ENCODE data around the gene SLC4A7.
"Not testable (repeated sequence)": the region's sequence is repeated elsewhere in the genome, so short reads cannot be mapped to it uniquely, and the experiment has no call there.

The SLC4A7 gene

DNA sequence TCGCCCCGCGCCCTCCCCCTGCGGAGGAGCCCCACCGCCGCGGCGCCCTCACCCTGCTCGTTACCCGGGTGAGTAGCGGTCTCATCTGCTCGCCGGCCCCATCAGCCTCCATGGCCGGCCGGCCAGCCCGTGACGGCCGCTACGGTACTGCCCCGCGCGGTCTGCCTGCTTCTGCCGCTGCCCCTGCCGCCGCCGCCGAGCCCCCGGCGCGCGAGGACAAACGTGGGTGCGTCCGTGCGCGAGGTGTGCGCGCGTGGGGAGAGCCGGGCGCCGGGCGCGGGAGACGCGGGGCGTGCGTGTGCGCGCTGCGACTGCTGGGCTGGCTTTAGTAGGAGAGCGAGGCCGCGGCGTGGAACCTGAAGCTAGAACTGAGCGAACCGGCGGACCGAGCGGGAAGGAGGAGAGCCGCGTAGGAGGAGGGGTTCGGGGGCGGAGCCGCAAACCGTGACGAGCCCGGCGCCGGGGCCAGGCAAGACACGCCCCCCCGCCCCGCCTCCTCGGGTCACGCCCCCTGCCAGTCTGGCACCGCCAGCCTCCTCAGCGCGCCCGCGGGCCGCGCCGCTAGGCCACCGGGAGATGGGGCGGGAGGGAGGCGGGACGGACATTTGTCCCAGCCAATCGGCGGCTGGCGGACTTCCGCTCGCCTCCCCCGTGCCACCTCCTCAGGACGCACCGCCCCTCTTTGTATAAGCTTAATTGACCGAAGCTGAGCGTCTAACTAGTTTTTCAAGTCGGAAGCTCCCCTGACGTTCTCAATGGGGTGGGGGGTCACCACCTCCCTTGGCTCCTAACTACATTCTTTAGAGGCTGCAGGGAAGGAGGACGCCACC is at the start of gene SLC4A7:
SLC4A7 (minus strand) TSS at position 370 of the 830 bp plus-strand sequence; CDS start at position 112, 258 bp downstream.
- DNase-seq, result peak; percentile 97

DNA sequence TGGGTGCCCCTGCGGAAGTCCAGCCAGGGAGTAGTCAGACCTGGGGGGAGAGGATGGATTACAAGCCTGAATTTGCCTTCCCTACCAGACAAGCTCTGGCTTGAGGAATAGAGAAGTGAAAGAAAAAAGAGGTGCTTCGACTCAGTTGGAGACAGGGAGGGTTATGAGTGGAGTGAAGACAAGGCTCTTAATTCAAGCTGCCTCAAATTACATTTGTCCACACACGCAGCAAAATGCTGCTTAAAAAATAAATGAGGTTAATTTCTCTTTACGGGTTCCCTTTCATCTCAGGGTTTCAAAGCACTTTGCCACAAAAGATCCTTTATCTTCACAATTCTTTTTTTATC is 49.0 kb upstream of the SLC4A7 start:
- no peak for DNase-seq

DNA sequence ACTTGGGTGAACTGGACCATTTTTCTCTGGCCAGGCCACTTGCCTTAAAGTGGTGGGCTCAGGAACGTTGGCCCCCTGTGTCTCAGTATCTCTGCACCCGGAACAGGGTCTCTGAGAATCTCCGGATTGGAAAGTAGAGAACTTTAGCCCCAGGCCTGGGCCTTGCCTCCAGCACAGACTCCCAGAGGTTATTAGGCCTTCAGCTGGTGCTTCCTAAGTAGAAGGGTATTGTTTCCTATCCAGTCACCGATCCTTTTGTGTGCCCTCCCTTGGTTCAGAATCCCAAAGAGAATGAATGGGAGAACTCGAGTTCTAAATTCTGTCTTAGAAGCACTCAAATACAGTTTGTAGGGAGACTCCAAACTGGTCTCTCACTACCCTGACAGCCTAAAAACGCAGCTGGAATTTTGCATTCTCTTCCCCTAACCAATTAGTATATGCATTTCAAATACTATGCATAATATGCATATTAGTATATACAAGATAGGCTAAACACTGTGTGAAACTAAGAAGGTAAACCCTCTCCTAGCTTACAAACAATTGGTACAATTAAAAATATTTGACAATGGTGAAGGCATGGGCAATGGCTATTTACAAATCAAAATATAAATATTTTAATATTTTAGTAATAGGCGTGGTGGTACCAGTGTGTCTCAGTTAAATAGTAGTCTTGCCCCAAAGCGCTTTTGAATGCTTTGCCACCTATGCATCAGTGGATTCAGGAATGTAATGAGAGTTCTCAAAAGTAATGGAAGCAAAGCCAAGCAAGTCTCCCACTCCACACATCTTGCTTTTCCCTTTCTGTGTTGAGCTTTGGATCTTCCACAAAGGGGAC is 48.5 kb upstream of the SLC4A7 start:
- no peak for DNase-seq

DNA sequence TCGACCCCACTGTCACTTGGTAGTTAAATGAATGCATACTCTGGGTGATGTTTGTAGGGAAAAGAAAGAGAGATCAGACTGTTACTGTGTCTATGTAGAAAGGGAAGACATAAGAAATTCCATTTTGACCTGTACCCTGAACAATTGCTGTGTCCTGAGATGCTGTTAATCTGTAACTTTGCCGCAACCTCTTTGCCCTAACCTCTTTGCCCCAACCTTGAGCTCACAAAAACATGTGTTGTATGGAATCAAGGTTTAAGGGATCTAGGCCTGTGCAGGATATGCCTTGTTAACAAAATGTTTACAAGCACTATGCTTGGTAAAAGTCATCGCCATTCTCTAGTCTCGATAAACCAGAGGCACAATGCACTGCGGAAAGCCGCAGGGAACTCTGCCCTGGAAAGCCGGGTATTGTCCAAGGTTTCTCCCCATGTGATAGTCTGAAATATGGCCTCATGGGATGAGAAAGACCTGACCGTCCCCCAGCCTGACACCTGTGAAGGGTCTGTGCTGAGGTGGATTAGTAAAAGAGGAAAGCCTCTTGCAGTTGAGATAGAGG is 47.1 kb upstream of the SLC4A7 start:
- DNase-seq, result not testable (repeated sequence)

DNA sequence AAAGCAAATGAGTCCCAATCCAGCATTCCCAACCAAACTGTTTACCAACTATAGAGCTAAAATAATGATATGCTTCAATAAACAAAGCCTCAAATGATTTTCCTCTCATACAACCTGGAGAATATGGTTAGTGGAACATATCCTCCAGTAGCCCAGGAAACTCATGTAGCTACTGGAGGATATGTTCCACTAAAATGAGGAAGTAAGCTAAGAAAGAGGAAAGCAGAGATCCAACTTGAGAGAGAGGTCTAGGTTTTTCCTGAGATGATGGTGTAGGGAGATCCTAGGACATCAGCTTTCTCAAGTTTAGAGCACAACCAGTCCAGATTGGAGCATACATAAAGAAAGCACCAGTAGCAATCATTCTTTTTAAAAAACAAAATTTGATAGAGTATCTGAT is 44.6 kb upstream of the SLC4A7 start:
- no peak for DNase-seq

DNA sequence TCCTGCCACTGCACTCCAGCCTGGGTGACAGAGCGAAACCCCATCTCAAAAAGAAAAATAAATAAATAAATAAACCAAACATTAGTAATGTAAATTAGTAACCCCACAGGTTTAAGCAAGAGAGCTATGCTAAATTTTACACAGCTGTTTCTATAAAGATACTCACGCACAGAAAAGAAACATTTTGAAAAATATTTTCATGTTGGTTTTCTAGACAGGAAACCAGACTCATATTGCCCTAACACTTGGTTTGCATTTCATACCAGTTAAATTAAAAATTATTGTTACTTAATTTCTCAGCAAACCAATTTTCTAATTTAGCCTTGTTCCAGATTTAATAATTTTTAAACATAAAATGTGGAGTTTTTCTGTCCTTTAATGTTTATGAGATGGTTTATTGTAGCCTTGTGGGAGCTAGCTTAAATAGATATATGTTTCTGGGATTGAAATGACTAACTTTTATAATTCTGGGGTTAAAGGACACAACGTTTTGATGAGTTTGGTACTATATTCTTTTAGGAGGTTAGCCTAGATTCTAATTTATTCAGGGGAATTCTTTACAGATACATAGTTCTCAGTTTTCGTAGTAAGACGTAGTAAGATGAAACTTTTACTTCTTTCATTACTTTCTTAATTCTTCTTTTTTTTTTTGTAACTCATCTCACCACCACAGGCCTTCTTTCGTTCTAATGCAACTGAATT is 42.6 kb upstream of the SLC4A7 start:
- no peak for DNase-seq

DNA sequence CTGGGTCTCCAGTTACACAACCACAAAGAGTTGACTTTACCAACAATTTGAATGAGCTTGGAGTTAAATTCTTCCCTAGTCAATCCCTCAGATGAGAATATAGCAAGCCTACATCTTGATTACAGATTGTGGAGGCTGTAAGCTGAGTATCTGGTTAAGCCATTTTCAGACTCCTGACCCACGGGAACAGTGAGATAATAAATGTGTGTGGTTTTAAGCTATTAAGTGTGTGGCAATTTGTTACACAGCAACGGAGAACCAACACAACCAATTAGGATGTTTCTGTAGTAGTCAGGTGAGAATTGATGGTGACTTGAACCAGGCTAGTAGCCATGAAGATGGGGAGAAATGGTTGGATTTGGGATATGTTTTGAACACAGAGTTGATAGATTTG is 37.7 kb upstream of the SLC4A7 start:
- DNase-seq, result no peak

DNA sequence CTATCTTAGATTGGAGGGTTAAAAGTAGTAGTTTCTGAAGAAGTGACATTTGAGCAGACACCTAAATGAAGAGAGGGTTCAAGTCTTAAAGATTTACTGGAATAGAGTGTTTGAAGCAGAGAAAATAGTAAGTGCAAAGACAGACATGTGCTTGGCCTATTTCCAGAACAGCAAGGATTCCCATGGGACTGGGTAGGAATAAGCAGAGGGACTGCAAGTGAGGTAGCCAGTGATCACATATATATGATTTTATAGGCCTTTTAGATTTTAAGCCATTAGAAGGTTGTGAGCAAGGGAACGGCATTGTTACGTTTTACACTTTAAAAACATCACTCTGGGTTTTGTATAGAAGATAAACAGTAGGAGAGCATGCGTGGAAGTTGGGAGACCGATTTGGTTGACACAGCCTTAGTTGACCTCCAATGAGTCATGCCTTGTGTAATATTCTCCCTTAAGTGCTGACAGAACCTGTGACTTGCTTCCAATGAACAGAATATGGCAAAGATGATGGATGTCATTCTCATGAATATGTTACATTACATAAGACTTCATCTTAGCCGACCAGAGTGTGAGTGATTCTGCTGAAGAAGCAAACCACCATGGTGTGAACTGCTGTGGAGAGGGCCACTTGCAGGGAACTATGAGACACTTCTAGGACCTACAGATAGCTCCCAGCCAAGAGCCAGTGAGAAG is 37.1 kb upstream of the SLC4A7 start:
- peak; percentile 24 for DNase-seq

DNA sequence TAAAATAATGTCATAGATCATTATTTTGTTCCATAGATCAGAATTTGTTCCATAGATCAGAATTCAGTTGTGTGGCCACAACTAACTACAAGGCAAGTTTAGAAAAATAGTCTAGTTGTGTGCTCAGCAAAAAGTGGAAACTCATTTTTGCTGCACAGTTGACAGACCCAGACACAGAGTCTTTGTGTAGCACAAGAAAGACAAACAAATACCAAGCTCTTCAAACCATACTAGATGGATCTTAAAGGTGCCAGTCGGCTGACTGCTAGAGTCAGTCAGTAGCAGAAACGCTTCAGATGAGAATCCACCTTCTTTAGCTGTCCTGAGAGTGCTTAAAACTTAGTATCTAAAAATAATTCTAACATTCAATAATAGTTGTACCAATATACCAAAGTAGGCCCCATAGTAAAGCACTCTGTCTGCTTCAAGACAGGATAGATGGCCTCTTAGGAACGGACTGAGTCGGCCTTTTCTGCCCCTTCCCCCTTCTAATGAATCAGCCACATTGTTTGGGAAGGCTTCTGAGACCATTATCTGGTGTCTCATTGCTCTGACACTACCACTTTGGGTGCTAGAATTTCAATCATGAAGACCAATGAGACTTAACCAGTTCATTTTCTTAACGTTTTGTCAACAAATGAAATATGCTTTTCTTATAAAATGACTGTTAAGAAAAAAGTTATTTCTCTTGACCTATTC is 27.7 kb upstream of the SLC4A7 start:
- DNase-seq, result no peak

DNA sequence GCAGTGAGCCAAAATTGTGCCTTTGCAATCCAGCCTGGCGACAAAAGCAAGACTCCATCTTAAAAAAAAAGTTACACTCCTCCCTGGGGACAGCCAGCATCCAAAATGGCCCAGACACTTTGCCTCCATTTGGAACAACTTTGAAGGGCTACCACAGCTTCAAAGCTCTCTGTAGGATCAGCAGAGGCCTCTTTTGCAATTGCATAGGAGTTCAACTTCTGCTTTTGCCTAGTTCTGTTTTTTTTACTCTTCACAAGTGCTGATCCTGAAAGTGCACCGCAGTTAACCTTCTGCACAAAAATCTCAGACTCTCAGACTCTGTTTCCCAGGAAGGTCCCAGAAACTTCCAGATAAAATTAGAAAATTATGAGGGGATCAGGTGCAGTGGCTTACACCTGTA is 25.2 kb upstream of the SLC4A7 start:
- DNase-seq, result no peak

DNA sequence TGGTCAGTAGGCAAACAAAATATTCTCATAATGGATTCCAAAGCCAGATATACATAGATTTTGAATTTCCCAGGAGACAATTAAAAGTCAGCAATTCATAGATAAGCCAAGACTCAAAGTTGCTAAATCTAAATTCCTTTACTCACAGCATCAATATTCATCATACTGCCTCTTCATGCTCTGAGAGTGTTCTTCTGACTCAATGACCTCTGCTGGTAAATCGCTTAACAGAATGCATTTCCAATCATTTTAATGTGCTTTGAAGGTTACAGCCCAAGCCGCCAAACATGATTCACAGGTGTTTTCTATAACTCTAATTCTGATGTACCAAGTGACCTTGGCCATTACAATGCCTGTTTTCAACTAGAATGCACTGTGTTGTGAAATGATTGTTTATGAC is 24.2 kb upstream of the SLC4A7 start:
- DNase-seq, result no peak

DNA sequence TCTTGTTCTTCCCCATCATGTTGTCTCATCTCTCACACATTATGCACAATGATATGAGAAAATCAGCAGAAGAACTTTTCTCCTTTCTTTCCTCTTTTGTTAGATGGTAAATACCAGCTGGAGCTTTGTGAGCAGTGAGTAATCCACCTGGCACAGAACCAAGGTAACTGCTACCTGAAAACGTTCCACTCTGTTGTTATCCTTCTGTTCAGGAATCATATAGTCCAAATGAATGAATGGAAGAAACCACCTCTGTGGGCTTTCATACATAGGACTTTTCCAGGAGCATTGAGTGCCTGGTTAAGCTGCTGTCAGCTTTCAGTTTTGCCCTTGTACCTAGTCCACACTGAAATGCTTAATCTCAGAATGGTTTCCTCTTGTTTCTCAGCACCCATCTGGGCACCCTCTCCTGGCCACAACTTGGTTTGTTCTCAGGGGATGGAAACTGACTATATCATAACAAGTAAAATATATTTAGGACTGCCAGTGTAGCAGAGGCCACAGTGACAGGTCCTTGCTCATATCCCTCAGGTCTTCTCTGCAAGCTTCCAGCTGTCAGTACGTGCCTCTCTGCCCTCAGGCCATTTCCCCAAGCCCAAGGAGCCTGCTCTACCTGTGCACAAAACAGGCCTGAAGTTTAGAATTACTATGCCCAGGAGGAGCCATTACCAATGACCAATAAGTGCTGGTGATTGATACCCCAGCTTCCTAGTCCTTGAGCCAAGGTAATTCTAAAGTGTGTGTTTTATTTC is 23.5 kb upstream of the SLC4A7 start:
- DNase-seq, result no peak

DNA sequence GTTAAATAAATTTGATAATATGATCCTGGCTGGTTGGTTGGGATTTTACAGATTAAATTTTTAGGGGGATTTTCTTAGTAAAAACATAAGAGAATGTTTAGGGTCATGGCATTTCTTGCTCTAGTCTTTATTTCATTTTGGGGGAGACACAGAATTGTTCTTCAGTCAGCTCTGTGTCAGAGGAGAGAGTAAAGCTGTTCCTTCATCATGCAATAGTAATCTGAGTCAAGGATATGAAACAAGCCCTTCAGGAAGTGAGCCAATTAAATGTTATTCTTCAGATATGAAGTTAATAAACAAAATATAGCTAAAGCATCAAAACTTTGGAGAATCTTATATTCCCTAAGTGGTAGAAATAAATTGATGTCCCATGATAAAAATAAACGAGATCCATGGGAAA is 22.9 kb upstream of the SLC4A7 start:
- no peak for DNase-seq

DNA sequence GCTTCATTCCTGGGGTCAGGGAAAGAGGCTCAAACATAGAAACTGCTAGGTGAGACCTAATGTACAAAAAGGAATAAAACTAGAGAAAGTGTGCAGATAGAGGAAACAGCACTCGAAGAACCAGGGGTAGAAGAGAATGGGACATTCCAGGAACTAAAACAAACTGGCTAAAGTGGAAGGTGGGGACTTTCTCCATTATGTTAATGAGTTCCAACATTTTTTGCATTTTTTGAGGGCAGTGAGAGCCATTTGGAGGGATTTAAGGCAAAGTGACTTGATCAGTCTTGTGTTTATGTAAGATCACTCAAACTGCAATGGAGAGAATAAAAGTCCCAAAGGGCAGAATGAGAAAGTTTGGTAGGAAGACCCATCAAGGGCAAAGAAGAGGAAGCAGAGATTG is 20.6 kb upstream of the SLC4A7 start:
- no peak for DNase-seq

DNA sequence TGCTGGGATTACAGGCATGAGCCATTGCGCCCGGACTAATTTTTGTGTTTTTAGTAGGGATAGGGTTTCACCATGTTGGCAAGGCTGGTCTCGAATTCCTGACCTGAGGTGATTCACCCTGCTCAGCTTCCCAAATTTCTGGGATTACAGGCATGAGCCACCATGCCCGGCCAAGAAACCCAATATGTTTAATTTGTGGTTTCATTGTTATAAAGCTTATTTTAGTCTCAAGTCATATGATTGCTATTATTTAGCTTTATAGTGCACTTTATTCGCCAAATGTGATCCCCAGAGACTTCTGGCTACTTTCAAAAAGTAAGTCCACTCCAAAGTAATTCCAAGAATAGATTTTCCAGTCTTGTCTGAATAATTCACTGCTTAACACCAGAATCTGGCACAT is 19.3 kb upstream of the SLC4A7 start:
- no peak for DNase-seq

DNA sequence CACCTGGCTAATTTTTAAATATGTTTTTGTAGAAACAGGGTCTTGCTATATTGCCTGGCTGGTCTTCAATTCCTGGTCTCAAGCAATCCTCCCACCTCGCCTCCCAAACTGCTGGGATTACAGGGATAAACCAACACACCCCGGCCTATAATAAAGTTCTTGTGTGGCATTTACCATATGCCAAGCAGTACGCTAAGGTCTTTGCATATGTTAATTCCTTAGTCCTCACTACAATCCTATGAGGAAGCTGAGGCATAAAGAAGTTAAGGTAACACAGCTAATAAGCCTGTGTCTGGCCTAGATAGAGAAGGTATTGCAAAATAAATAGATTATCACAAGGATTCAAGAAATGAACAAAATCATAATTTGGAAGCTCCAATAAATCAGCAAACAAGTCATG is 17.6 kb upstream of the SLC4A7 start:
- DNase-seq, result no peak

DNA sequence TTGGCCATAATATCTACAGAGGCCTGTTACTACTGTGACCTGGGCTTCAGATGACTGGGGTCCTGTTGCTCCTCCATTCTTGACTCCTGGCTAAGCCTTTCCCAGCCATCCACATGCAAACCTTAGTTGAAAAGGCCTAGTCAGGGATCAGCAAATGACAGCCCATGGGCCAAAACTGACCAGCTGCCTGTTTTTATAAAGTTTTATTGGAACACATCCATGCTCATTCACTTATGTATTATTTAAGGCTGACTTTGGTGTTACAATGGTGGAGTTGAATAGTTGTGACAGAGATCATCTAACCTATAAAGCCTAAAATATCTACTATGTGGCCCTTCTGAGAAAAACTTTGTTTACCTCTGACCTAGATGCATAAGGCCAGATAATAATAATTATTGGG is 16.8 kb upstream of the SLC4A7 start:
- DNase-seq, result no peak

DNA sequence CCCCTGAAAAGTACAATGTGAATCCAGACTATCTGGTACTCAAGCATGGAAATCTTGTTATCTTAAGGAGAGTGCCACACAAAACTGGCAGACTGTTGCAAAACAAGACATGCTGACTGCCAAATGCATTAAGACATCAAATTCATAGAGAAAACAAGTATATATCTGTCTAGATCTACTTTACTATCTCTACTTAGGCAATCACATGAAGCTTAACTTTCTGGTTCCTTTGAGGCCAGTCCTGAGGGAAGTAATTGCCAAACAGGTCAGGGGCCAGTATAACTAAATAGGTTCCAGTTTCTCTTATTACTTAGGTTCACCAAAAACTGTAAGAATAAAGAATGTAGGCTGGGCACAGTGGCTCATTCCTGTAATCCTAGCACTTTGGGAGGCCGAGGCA is 15.9 kb upstream of the SLC4A7 start:
- no peak for DNase-seq

DNA sequence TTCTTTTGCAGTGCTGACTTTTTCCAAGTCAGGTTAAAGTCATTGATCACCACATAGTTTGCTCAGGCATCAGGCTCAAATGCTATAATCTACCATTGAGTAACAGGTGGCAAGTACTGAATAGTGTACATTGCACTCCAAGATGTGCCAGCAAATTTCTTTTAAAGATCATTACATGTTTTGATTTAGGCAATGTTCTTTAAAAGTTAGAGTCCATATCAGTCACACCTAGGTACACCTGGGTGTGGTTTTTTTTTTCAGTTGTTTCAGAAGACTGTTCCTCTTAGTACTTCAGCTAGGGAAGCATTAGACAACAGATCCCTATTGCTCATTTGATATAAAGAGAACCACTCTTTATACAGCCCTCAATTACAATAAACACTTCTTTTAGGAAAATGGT is 10.6 kb upstream of the SLC4A7 start:
- no peak for DNase-seq

DNA sequence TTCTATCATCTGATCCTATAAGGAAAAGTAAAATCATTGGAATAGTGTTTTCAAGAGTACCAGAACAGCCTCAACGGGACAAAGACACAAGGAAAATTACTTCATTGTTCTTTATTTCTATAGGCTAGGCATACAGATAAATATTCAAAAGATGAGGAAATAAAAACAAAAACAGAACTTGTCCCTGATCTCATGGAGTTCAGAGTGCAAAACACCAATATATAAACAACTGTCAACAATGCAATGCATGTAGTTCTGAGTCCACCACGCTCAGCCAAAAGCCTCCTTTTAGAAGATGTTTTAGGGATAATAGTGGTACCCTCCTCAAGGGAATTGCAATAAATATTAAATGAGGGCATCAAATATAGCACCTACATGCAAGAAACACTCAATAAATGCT is 4.6 kb upstream of the SLC4A7 start:
- DNase-seq, result no peak

DNA sequence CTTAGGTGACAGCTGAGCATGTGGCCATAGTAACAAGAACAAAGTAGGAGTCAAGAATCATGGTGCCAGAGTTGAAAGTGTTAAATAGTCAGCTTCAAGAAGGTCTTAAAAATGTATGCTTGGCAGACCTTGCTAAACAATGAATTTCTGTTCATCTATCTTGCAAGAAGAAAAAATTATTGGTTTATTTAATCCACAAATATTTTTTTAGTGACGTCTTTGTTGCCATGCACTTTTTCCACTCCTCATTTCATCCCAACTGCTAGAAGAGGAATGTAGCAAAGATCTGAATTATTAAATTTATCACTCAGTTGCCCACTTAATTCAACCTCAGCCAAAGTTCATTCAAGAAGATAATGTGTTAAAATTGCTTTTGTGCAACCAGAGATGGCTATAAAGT is 3.2 kb upstream of the SLC4A7 start:
- no peak for DNase-seq
